PC-3 (cell line): ENCODE measurements around the gene ADAMTSL2.

ENCODE experiments used
- EZH2 ChIP-seq: fragments of 300-600 bp; sonication (generic); IDR thresholded peaks from one replicate; pipeline ENCODE4 v1.6.1; 2017; ENCODE audit warnings: antibody characterized with exemption, mild to moderate bottlenecking, low read length; ENCODE audit not compliant: unreplicated experiment
- TF ChIP-seq, protein P1 (sequence below): fragments of 300-600 bp; sonication (generic); conservative IDR thresholded peaks from 2 replicates; pipeline ENCODE4 v1.5.1; 2017; ENCODE audit warnings: antibody characterized with exemption, low read depth, mild to moderate bottlenecking, low read length

DNA sequence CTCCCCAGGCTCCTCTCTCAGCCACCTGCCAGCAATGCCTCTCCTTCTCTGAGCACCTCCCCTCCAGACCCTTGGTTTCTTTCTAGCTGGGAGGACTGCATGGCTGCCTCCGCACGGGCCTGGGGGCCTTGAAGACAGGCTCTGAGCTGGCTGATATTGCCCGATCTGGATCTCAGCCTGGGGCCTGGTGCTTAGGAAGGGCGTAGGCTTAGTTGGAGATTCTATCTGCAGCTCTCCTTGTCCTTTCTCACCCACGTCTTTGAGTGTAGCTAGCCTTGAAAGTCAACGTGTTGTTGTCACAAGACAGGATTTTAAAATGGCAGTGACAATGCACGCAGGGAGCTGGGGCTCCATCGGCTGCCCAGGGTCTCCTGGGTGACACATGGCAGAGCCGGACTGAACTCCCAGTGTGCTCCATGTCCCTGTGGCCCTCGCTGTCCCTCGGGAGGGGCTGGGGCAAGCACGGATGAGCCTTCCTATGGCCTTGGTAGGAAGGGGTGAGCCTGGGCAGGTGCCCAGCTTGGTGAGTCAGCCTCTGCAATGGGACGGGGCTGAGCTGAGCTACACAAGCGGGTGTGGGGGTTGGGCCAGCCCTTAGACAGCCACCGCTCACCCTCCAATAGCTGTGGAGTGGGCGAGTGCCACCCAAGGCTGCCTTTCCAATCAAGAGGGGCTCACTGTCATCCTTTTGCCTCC is 9.4 kb downstream of the ADAMTSL2 start:
- TF ChIP-seq EZH2: no peak
- TF ChIP-seq, protein P1, sequence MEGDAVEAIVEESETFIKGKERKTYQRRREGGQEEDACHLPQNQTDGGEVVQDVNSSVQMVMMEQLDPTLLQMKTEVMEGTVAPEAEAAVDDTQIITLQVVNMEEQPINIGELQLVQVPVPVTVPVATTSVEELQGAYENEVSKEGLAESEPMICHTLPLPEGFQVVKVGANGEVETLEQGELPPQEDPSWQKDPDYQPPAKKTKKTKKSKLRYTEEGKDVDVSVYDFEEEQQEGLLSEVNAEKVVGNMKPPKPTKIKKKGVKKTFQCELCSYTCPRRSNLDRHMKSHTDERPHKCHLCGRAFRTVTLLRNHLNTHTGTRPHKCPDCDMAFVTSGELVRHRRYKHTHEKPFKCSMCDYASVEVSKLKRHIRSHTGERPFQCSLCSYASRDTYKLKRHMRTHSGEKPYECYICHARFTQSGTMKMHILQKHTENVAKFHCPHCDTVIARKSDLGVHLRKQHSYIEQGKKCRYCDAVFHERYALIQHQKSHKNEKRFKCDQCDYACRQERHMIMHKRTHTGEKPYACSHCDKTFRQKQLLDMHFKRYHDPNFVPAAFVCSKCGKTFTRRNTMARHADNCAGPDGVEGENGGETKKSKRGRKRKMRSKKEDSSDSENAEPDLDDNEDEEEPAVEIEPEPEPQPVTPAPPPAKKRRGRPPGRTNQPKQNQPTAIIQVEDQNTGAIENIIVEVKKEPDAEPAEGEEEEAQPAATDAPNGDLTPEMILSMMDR: no peak
